WTC11 (cell line): ENCODE results near the gene ZNF398.

ENCODE experiments used
- JUN ChIP-seq: sonication (generic); formaldehyde crosslinking; IDR thresholded peaks from 2 replicates; pipeline ENCODE4 v1.8.0; 2023; ENCODE audit warnings: mild to moderate bottlenecking, missing genetic modification reagents
- ZNF121 ChIP-seq: sonication (generic); formaldehyde crosslinking; IDR thresholded peaks from 2 replicates; pipeline ENCODE4 v1.8.0; 2023; ENCODE audit warnings: missing genetic modification reagents
- TF ChIP-seq, protein P1 (sequence below): fragments of 200-600 bp; IDR thresholded peaks from 2 replicates; pipeline ENCODE4 v1.8.0; 2022; ENCODE audit warnings: antibody characterized with exemption
- TF ChIP-seq, protein P2 (sequence below): sonication (generic); formaldehyde crosslinking; conservative IDR thresholded peaks from 2 replicates; pipeline ENCODE4 v1.8.1; 2022; ENCODE audit warnings: mild to moderate bottlenecking, missing genetic modification reagents
- TF ChIP-seq, protein P3 (sequence below): sonication (generic); formaldehyde crosslinking; IDR thresholded peaks from 2 replicates; pipeline ENCODE4 v1.8.1; 2022; ENCODE audit warnings: low read depth, missing genetic modification reagents, borderline replicate concordance

DNA sequence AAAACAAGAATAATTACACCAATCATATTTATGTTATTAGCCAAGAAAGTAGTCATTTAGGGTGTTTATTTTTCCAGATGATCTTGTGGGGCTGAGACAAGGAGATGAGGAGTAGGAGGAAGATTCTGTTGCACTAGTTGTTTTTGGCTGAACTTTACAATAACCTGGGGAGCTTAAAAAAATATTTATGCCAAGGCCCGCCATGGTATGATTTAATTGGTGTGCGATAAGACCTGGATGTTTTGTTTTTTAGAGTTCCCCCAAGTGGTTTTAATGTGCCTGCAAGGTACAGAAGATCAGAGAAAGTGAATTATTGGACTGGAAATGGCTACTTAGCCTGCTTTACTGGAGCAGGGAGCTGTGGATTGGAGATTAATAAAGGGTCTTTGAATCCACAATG is 41.0 kb downstream of the ZNF398 start:
- TF ChIP-seq, protein P1, sequence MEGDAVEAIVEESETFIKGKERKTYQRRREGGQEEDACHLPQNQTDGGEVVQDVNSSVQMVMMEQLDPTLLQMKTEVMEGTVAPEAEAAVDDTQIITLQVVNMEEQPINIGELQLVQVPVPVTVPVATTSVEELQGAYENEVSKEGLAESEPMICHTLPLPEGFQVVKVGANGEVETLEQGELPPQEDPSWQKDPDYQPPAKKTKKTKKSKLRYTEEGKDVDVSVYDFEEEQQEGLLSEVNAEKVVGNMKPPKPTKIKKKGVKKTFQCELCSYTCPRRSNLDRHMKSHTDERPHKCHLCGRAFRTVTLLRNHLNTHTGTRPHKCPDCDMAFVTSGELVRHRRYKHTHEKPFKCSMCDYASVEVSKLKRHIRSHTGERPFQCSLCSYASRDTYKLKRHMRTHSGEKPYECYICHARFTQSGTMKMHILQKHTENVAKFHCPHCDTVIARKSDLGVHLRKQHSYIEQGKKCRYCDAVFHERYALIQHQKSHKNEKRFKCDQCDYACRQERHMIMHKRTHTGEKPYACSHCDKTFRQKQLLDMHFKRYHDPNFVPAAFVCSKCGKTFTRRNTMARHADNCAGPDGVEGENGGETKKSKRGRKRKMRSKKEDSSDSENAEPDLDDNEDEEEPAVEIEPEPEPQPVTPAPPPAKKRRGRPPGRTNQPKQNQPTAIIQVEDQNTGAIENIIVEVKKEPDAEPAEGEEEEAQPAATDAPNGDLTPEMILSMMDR = no peak
- TF ChIP-seq ZNF121 (CRISPR knock-in tag) (no peak), JUN (CRISPR knock-in tag) (no peak)
- TF ChIP-seq, protein P2, sequence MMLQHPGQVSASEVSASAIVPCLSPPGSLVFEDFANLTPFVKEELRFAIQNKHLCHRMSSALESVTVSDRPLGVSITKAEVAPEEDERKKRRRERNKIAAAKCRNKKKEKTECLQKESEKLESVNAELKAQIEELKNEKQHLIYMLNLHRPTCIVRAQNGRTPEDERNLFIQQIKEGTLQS (CRISPR knock-in tag) = no peak
- TF ChIP-seq, protein P3, sequence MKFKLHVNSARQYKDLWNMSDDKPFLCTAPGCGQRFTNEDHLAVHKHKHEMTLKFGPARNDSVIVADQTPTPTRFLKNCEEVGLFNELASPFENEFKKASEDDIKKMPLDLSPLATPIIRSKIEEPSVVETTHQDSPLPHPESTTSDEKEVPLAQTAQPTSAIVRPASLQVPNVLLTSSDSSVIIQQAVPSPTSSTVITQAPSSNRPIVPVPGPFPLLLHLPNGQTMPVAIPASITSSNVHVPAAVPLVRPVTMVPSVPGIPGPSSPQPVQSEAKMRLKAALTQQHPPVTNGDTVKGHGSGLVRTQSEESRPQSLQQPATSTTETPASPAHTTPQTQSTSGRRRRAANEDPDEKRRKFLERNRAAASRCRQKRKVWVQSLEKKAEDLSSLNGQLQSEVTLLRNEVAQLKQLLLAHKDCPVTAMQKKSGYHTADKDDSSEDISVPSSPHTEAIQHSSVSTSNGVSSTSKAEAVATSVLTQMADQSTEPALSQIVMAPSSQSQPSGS = no peak
